Measurements from ENCODE around the gene PUM1.

Gene PUM1

GRCh38 chr1:30898031-30898815, 167.3 kb downstream of the PUM1 start:
- TF ChIP-seq, protein P1, sequence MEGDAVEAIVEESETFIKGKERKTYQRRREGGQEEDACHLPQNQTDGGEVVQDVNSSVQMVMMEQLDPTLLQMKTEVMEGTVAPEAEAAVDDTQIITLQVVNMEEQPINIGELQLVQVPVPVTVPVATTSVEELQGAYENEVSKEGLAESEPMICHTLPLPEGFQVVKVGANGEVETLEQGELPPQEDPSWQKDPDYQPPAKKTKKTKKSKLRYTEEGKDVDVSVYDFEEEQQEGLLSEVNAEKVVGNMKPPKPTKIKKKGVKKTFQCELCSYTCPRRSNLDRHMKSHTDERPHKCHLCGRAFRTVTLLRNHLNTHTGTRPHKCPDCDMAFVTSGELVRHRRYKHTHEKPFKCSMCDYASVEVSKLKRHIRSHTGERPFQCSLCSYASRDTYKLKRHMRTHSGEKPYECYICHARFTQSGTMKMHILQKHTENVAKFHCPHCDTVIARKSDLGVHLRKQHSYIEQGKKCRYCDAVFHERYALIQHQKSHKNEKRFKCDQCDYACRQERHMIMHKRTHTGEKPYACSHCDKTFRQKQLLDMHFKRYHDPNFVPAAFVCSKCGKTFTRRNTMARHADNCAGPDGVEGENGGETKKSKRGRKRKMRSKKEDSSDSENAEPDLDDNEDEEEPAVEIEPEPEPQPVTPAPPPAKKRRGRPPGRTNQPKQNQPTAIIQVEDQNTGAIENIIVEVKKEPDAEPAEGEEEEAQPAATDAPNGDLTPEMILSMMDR (conservative IDR thresholded peaks at IDR 0.05) = no peak
- TF ChIP-seq ZFX (IDR thresholded peaks at IDR 0.05) = no peak
- H3K27ac ChIP-seq = no peak overlapping the region

DNA sequence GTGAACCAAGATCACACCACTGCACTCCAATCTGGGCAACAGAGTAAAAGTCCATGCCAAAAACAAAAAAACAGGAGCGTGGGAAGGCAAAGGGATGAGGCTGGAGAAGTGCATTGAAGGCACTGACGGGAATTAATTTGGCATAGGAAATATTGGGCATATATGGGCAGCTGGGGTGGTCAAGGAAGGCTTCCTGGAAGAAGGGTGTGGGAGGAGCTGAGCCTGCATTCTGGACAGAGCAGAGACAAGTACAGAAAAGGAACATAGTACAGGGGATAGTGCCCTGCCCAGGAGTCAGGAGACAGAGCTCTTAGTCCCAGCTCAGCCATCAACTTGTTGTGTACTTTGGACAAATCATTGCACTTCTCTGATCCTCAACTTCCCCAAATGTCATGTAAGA, 168.6 kb downstream of the PUM1 start:
- TF ChIP-seq, protein P1 (conservative IDR thresholded peaks at IDR 0.05) = no peak
- TF ChIP-seq ZFX (IDR thresholded peaks at IDR 0.05) = no peak
- H3K27ac ChIP-seq = no peak overlapping the region

GRCh38 chr1:30895944-30896660, 169.4 kb downstream of the PUM1 start:
- no peak overlapping the region for H3K27ac ChIP-seq
- TF ChIP-seq, protein P1 (conservative IDR thresholded peaks at IDR 0.05) = no peak
- no peak for TF ChIP-seq ZFX (IDR thresholded peaks at IDR 0.05)

GRCh38 chr1:30895382-30895943, 170.1 kb downstream of the PUM1 start:
- H3K27ac ChIP-seq = no peak overlapping the region
- TF ChIP-seq, protein P1 (conservative IDR thresholded peaks at IDR 0.05) = no peak
- no peak for TF ChIP-seq ZFX (IDR thresholded peaks at IDR 0.05)

- H3K27ac ChIP-seq = no peak overlapping the region
- TF ChIP-seq, protein P1 (conservative IDR thresholded peaks at IDR 0.05) = no peak
- TF ChIP-seq ZFX (IDR thresholded peaks at IDR 0.05) = no peak
These were observed 171.0 kb downstream of the PUM1 start for GRCh38 chr1:30894508-30894973.

DNA sequence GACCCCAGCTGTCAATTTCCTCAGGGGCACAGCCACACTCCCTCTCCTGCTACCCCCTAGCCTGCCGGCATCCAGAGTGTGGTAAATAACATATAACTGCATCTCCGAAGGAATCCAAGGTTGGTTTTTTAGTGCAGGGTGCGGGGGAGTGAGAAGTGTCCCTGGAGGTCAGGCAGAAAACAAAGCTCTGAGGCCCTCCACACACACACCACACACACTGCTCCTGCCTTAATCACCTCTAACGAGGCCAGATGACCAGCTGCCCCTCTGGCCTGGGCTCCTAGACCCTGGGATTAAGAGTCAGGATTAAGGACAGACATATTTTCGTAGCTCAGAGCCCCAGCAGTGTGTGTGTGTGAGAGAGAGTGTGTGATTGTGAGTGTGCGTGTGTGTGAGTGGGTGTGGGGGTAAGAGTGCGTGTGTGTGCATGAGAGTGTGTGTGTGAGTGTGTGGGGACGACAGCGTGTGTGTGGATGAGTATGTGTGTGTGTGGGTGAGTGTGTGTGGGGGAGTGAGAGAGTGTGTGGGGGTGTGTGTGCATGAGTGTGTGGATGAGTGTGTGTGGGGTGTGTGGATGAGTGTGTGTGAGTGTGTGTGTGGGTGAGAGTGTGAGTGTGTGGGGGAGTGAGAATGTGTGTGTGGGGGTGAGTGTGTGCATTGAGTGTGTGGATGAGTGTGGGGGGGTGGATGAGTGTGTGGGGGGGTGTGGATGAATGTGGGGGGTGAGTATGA, 171.6 kb downstream of the PUM1 start:
- TF ChIP-seq ZFX (IDR thresholded peaks at IDR 0.05) = no peak
- TF ChIP-seq, protein P1 (conservative IDR thresholded peaks at IDR 0.05) = no peak
- no peak overlapping the region for H3K27ac ChIP-seq
